Tibial nerve (tissue), 4 donors: ENCODE data around the gene COPS2. TPM values are rescaled to one million over a fixed set of nuclear protein-coding genes. Genes with fewer than 3 reads are reported as not detected.

Experiments
- DNase-seq, 2 donors: peaks; one replicate each; pipeline ENCODE4 v3.0.0-alpha.2; 2019; ENCODE audit warnings: low spot score in 2 of 2
- H3K27ac ChIP-seq, 4 donors: fragments of 200-600 bp; sonication (generic) in 3 of 4; one replicate each; pipeline ENCODE4 v1.5.1; 2017 to 2019; ENCODE audit warnings: mild to moderate bottlenecking in 1 of 4
- H3K27me3 ChIP-seq, 2 donors: fragments of 200-600 bp; sonication (generic) in 1 of 2; one replicate each; pipeline versions ENCODE4 v1.5.1 to v1.6.0; 2017 to 2019
- H3K36me3 ChIP-seq, 3 donors: fragments of 200-600 bp; sonication (generic); one replicate each; pipeline ENCODE4 v1.5.1; 2018 to 2019
- H3K4me1 ChIP-seq, 4 donors: fragments of 200-600 bp; sonication (generic) in 3 of 4; one replicate each; pipeline ENCODE4 v1.5.1; 2017 to 2019
- H3K4me3 ChIP-seq, 4 donors: fragments of 200-600 bp; sonication (generic) in 3 of 4; one replicate each; pipeline ENCODE4 v1.5.1; 2017 to 2019; ENCODE audit warnings: mild to moderate bottlenecking in 1 of 4, moderate library complexity in 1 of 4
- H3K9me3 ChIP-seq, 4 donors: fragments of 200-600 bp; sonication (generic) in 3 of 4; one replicate each; pipeline ENCODE4 v1.5.1; 2017 to 2019
- EP300 ChIP-seq, 2 donors: sonication (generic); formaldehyde crosslinking; IDR thresholded peaks; one replicate each; pipeline ENCODE4 v1.6.1; 2017; ENCODE audit warnings: antibody characterized with exemption in 2 of 2, mild to moderate bottlenecking in 1 of 2
- POLR2A ChIP-seq, 2 donors: fragments of 450-650 bp; IDR thresholded peaks; one replicate each; pipeline ENCODE4 v1.6.1; 2017; ENCODE audit warnings: antibody characterized with exemption in 2 of 2, mild to moderate bottlenecking in 2 of 2, moderate library complexity in 2 of 2
- WGBS, 2 donors: methylation state at CpG; one replicate each; pipeline ENCODE4 v1.1.5; 2018; 5-methylcytosine and 5-hydroxymethylcytosine counted together
- total RNA-seq, 4 donors: library from RNA; depleted of rRNA; stranded (reverse); fragments of >200 nt; gene quantifications; one replicate each; pipeline ENCODE4 v1.1.0, GENCODE V29; 2016
- TF ChIP-seq, protein P1 (sequence below), 5 experiments: fragments of 200-600 bp in 3 of 5; fragments of 450-650 bp in 2 of 5; sonication (generic) in 3 of 5; IDR thresholded peaks; one replicate each; pipeline ENCODE4 v1.5.1; 2016 to 2019; ENCODE audit warnings: antibody characterized with exemption in 5 of 5, mild to moderate bottlenecking in 3 of 5, moderate library complexity in 2 of 5

COPS2 gene
- total RNA-seq, 4 donors from 2014 or later: 57.1 to 88.5 (median 67.7) TPM

DNA sequence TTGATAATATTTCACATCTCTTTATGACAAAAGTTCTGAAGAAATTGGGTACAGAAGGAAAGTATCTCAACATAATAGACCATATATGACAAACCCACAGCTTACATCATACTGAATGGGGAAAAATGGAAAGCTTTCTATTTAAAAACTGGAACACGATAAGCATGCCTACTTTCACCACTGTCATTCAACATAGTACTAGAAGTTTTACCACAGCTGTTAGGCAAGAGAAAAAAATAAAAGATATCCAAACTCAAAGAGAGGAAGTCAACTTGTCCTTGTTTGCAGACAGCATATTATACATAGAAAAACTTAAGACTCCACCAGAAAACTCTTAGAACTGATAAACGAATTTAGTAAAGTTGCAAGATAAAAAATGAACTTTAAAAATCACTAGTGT lies 40.3 kb downstream of the COPS2 start:
- TF ChIP-seq POLR2A (IDR thresholded peaks at IDR 0.05) (no peak), EP300 (IDR thresholded peaks at IDR 0.05) (no peak)
- TF ChIP-seq, protein P1, sequence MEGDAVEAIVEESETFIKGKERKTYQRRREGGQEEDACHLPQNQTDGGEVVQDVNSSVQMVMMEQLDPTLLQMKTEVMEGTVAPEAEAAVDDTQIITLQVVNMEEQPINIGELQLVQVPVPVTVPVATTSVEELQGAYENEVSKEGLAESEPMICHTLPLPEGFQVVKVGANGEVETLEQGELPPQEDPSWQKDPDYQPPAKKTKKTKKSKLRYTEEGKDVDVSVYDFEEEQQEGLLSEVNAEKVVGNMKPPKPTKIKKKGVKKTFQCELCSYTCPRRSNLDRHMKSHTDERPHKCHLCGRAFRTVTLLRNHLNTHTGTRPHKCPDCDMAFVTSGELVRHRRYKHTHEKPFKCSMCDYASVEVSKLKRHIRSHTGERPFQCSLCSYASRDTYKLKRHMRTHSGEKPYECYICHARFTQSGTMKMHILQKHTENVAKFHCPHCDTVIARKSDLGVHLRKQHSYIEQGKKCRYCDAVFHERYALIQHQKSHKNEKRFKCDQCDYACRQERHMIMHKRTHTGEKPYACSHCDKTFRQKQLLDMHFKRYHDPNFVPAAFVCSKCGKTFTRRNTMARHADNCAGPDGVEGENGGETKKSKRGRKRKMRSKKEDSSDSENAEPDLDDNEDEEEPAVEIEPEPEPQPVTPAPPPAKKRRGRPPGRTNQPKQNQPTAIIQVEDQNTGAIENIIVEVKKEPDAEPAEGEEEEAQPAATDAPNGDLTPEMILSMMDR (IDR thresholded peaks at IDR 0.05): no peak
- Histone ChIP-seq H3K27me3 (no peaks in the 10 kb centered on the region), H3K27ac (no peak overlapping the region), H3K9me3 (peaks cover 0 to 20% (median 8%) of the 10 kb centered on the region in 4 donors), H3K36me3 (peaks cover 0 to 55% (median 5%) of the 10 kb centered on the region in 3 donors), H3K4me1 (no peaks in the 10 kb centered on the region), H3K4me3 (no peak overlapping the region)
- no peak for DNase-seq
- WGBS, 2 donors: 88 to 91% methylated on average over 2 of the region's 2 CpGs

DNA sequence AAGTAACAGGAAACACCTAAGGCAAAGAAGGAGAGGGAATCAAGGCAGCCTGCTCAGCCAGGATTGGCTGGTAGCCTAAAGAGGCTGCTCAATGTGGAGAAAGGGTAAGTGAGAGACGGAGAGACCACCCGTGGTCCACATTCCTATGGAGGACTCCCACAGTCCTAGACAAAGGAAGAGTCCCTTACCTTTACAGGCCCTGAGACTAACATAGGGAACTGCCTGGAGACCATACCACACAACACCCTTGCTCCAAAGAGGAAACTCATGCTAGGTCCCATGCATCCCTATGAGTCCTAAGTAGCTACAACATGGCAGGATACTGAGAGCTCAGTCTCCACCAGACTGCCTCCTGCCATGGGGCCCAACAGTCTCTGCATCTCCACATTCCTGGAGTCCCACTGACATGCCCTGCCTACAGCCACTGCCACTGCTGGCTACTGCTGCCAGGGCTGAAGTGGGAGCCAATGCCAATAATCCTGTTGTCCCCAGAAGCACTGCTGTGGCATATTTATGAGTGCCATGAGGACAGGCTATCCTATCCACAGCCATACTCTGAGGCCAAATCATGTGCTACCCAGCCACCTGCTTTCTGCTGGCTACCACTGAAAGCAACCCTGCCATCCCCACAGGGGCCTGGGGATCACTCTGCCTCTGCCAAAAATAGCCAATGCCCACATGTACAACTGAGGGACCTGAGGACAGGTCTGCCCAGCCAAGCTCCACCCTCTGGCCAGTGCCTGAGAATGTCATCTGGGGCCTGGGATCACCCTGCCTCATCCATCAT lies 45.0 kb downstream of the COPS2 start:
- WGBS, 2 donors: 83 to 85% methylated on average over 2 of the region's 2 CpGs

DNA sequence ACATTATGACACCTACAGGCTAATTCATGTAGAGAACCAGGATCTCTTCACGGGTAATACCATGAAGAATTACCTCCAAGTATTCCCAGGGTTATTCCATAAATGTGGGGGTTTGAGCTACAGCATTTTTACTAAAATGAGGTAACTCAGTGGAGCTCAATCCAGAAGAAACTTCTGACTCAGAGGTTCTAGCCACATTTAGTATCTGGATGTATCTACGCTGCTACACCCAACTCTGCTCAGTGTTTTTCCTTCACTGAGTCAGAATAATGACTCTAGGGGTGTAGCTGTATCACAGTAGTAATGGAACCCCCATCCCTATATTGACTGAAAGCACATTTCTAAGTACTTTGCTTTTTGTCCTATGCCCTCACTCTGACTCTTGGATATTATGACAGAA lies 52.4 kb downstream of the COPS2 start:
- no peaks in the 10 kb centered on the region for H3K27me3 ChIP-seq
- TF ChIP-seq, protein P1 (IDR thresholded peaks at IDR 0.05): no peak
- TF ChIP-seq EP300 (IDR thresholded peaks at IDR 0.05) (no peak), POLR2A (IDR thresholded peaks at IDR 0.05) (no peak)
- no peak overlapping the region for H3K4me3 ChIP-seq
- H3K27ac ChIP-seq: peak overlapping the region in 3 of 4 donors; percentile 47 to 79 (median 73)
- no peak for DNase-seq
- H3K36me3 ChIP-seq: peaks cover 0 to 18% (median 0%) of the 10 kb centered on the region in 3 donors
- H3K9me3 ChIP-seq: no peaks in the 10 kb centered on the region
- H3K4me1 ChIP-seq: peaks cover 0 to 7% (median 2%) of the 10 kb centered on the region in 4 donors
- WGBS, 2 donors: 70 to 75% methylated on average over 2 of the region's 2 CpGs

More for the DNA sequence above, 45.0 kb downstream of the COPS2 start:
- Histone ChIP-seq H3K4me3 (no peak overlapping the region), H3K27me3 (no peaks in the 10 kb centered on the region), H3K27ac (no peak overlapping the region), H3K9me3 (peaks cover 0 to 20% (median 8%) of the 10 kb centered on the region in 4 donors), H3K4me1 (no peaks in the 10 kb centered on the region), H3K36me3 (peaks cover 0 to 61% (median 5%) of the 10 kb centered on the region in 3 donors)
- TF ChIP-seq, protein P1 (IDR thresholded peaks at IDR 0.05): no peak
- TF ChIP-seq EP300 (IDR thresholded peaks at IDR 0.05): no peak
- TF ChIP-seq POLR2A (IDR thresholded peaks at IDR 0.05): no peak
- no peak for DNase-seq

DNA sequence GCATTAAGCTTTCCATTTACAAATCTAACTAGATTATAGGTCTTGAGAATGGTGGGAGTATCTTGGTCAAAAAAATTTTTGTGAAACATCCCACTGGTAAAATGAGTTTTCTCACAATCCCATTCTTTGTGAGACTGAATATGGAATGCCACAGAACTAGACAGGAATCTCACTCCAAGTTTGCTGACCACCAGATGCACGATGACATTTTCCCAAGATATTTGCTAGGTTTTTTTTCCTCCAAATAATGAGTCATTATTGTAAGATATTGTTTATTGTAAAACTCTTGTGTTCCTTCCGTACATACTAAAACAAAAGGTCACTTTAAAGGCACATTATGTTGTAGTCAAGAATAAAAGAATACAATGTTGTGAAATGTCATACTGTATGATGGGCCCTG lies 53.9 kb downstream of the COPS2 start:
- Histone ChIP-seq H3K9me3 (no peaks in the 10 kb centered on the region), H3K4me3 (no peak overlapping the region), H3K27me3 (no peaks in the 10 kb centered on the region), H3K4me1 (peaks cover 0 to 7% (median 2%) of the 10 kb centered on the region in 4 donors), H3K27ac (peak overlapping the region in 3 of 4 donors; percentile 31 to 79 (median 73)), H3K36me3 (peaks cover 0 to 18% (median 0%) of the 10 kb centered on the region in 3 donors)
- TF ChIP-seq, protein P1 (IDR thresholded peaks at IDR 0.05): no peak
- TF ChIP-seq EP300 (IDR thresholded peaks at IDR 0.05) (peak in 1 of 2 donors; percentile 29), POLR2A (IDR thresholded peaks at IDR 0.05) (no peak)
- no peak for DNase-seq
- WGBS, 2 donors: 42 to 52% methylated on average over 2 of the region's 2 CpGs

DNA sequence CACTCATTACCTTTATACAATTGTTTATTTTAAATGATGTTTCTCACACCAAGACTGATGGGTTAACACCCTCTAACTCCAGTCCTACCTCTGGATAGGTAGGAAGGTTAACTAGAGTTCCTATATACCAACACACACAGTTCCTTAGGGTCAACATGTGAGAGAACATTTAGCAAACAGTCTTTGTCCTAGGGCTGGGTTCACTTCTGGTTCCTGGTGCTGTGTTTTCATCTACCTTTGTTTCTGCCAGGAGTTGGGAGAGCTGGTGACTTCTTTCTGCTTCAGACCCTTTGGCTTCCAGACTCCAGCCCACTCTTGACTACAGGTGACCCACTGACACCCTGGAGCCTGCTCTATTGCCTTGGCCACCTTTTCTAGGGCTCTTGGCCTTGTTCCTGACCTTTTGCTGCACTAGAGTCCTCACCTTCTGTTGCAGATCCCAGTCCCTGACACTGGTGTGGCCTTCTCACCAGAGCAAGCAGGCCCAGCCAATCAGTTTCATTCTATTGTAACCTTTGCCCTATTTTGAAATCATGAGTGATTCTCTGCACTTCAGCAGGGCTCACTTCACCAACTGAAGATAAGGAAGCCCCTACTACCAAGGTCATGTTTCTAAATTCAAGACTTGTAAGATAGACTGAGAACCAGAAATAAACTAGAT lies 59.2 kb downstream of the COPS2 start:
- Histone ChIP-seq H3K4me3 (no peak overlapping the region), H3K4me1 (peaks cover 0 to 9% (median 2%) of the 10 kb centered on the region in 4 donors), H3K9me3 (no peaks in the 10 kb centered on the region), H3K27me3 (no peaks in the 10 kb centered on the region), H3K36me3 (no peaks in the 10 kb centered on the region), H3K27ac (peak overlapping the region in 2 of 4 donors; percentile 21 to 75)
- TF ChIP-seq POLR2A (IDR thresholded peaks at IDR 0.05) (no peak), EP300 (IDR thresholded peaks at IDR 0.05) (no peak)
- TF ChIP-seq, protein P1 (IDR thresholded peaks at IDR 0.05): no peak
- DNase-seq: no peak
